Right cardiac atrium (tissue), 5 donors: ENCODE results near the gene MAP1B. TPM values are rescaled to one million over a fixed set of nuclear protein-coding genes. Genes with fewer than 3 reads are reported as not detected.
A peak's percentile ranks its signal among the peaks of the same experiment; 100 is the strongest.

Source experiments
- ATAC-seq, 2 donors: fragments of 200-7000 bp; cut with Tn5 transposase; one replicate each; pipeline versions ENCODE4 v1.8.0 to v1.9.1; 2020; ENCODE audit warnings: moderate library complexity in 2 of 2, mild to moderate bottlenecking in 1 of 2
- DNase-seq, 3 donors: peaks; one replicate each; pipeline ENCODE4 v3.0.0-alpha.2; 2020
- H3K27ac ChIP-seq: one replicate; pipeline ENCODE4 v1.5.1; 2013; ENCODE audit warnings: mild to moderate bottlenecking, low read length, control low read depth, moderate library complexity
- H3K27me3 ChIP-seq: one replicate; pipeline ENCODE4 v1.6.1; 2013; ENCODE audit not compliant: control insufficient read depth, insufficient read depth
- H3K4me1 ChIP-seq: one replicate; pipeline ENCODE4 v1.6.1; 2013; ENCODE audit warnings: low read length; ENCODE audit not compliant: control insufficient read depth, insufficient read depth
- H3K4me3 ChIP-seq: one replicate; pipeline ENCODE4 v1.5.1; 2013; ENCODE audit warnings: low read length, control low read depth
- H3K9me3 ChIP-seq: one replicate; pipeline ENCODE4 v1.6.1; 2013; ENCODE audit warnings: low read length; ENCODE audit not compliant: control insufficient read depth
- WGBS: extraction: QIAGEN DNeasy Blood & Tissue Kit; methylation state at CpG from one replicate; pipeline ENCODE4 v1.1.7; 2013; 5-methylcytosine and 5-hydroxymethylcytosine counted together
- intact Hi-C, 4 donors: fragments of 100-400 bp; cut with DNase I; formaldehyde crosslinking; loops; one replicate each; pipeline versions ENCODE4 v1.11.0 to v1.14.0; 2022 to 2023
- polyA plus RNA-seq: library from polyadenylated mRNA; stranded (reverse); fragments of 200-250 nt; gene quantifications from one replicate; pipeline ENCODE4 v1.2.3, GENCODE V29; 2013
- total RNA-seq, 4 donors: library from RNA; stranded (reverse); fragmentation: NEBNext Ultra II Directional; extraction: Animal tissue kit (Norgen Biotek cat#: 25700); gene quantifications; one replicate each; pipeline ENCODE4 v1.2.1, GENCODE V29; 2021
- donor health status: healthy with polysubstance abuse.
- donor health status: DM: no; HTN: yes; CAD: no.
- donor health status: DM: no; HTN: no; CAD: no.
- donor health status: DM: no; HTN: yes; CAD: no; lungs with severe emphysema.
- donor health status: DM: yes; HTN: yes; CAD: no.

Gene MAP1B
- total and polyA plus RNA-seq, 5 donors: 19.7 to 196 (median 94.9) TPM

DNA sequence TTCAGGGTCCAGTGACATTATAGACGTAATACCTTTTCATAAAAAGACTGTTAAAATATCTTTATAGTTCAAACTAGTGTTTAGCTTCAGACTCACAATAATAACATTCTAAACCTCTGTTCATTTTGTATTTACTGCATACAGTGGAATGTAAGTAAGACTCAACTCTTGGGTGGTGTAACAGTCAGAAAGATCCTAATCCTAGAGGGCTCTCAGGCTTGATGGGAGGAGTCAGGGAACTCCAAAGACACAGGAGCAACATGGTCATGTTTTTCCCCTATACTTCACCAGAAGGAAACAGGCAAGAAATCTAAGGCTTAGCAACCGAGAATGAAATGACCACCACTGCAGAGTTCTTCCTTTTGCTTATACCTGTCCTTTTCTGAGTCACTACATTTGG is 130.1 kb downstream of the MAP1B start:
- intact Hi-C loops: no loop called here
- H3K9me3 ChIP-seq: no peaks in the 10 kb centered on the region
- no peaks in the 10 kb centered on the region for H3K27me3 ChIP-seq
- WGBS: 100% methylated on average over 2 of the region's 2 CpGs
- no peak for DNase-seq
- H3K4me1 ChIP-seq: no peaks in the 10 kb centered on the region
- ATAC-seq: no peak
- no peak overlapping the region for H3K4me3 ChIP-seq
- H3K27ac ChIP-seq: no peak overlapping the region

DNA sequence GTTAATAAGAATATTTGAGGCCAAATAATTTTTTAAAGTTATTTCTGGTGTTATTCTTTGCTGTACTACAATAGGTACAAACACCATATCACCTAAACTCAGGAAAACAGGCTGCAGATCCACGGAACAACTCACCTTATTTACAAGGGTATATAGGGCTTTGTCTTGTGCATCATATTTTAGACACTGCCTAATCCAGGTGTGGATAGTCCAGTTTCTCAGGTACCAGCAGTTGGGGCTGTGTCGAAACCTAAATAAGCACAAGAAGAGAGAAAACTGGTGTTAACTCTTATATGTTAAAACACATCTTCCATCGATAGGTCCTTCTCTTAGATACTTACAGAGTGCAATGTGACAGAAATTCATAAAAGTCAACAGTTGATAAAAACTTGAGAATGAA is 130.6 kb downstream of the MAP1B start:
- Histone ChIP-seq H3K4me1 (no peaks in the 10 kb centered on the region), H3K27me3 (no peaks in the 10 kb centered on the region), H3K4me3 (no peak overlapping the region), H3K27ac (no peak overlapping the region), H3K9me3 (no peaks in the 10 kb centered on the region)
- DNase-seq (no peak), ATAC-seq (no peak)
- 100% methylated on average over 3 of the region's 3 CpGs for WGBS
- intact Hi-C loops: no loop called here

DNA sequence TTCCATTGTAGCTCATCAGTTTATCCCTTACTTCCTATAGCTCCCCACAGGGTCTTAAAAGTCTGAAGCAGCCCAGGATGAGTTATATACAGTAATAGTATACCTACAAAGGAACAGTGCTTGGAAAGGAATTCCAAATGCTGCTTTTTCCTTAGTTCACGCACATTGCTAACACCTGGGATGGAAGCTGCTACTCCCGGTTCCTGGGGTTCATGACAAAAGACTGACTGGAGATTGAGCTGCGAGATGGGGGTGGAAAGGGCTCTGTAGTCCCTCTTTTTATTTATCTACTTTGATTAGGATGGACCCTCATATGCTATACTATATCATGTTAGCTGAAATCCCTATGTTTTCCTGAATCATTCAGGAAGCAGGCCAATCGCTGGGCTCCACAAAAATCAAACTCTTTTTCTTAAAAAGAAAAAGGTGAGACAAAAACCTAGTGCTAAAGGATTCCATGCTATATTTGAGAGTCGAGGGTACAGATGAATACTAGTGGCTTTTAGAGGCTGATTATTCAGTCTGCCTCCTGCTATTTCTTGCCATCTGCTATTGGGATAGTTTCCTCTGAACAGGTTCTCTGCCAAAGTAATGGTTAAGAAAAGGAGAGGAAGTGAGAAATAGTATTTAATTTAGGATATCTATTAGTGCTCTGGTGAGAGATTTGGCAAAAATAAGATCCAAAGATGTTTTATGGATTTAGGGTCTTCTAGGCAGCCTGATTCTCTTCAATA is 131.6 kb downstream of the MAP1B start:
- WGBS: 93% methylated on average over 5 of the region's 5 CpGs
- intact Hi-C loops: no loop called here

GRCh38 chr5:72241346-72242003 is 134.2 kb downstream of the MAP1B start:
- WGBS: 72% methylated on average over 5 of the region's 5 CpGs
- Histone ChIP-seq H3K27me3 (no peaks in the 10 kb centered on the region), H3K4me3 (no peak overlapping the region), H3K4me1 (peaks cover 4% of the 10 kb centered on the region), H3K9me3 (no peaks in the 10 kb centered on the region), H3K27ac (no peak overlapping the region)
- no peak for ATAC-seq
- intact Hi-C loops: no loop called here
- DNase-seq: no peak

More for the DNA sequence above, 131.6 kb downstream of the MAP1B start:
- Histone ChIP-seq H3K9me3 (no peaks in the 10 kb centered on the region), H3K4me3 (no peak overlapping the region), H3K27me3 (no peaks in the 10 kb centered on the region), H3K27ac (no peak overlapping the region), H3K4me1 (no peaks in the 10 kb centered on the region)
- DNase-seq (no peak), ATAC-seq (no peak)

DNA sequence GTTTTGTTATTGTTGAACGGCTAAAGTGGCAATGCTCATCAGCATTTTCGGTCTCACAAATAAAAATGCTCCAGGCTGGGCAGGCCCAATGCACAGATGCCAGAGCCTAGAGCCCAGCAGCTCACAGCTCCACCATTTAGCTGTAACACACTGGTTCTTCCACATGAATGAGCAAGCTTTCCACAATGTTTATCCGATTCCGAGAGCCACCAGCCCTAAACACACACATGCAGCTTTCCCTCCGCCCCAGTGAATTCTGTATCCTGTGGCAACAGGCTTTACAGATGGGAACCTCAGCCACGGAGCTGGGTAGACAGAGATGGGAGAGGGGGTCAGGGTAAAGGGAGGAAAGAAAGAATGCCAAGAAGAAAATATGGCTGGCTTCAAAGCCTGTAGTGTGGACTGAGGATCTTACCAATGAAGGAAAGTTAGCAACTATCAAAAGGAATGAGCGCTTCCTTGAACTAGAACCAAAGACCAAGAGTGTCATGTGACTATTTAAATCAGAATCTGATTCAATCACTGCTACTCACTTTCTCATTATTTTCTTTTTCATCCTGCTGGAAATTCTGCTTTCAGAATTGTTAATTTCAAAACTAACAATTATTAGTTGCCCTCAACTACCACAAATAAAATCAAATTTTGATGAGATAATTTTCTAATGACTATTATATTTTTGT is 135.7 kb downstream of the MAP1B start:
- H3K9me3 ChIP-seq: no peaks in the 10 kb centered on the region
- 93% methylated on average over 7 of the region's 7 CpGs for WGBS
- intact Hi-C loops: no loop called here
- no peak overlapping the region for H3K27ac ChIP-seq
- H3K27me3 ChIP-seq: no peaks in the 10 kb centered on the region
- peaks cover 4% of the 10 kb centered on the region for H3K4me1 ChIP-seq
- no peak for ATAC-seq
- no peak overlapping the region for H3K4me3 ChIP-seq
- no peak for DNase-seq

DNA sequence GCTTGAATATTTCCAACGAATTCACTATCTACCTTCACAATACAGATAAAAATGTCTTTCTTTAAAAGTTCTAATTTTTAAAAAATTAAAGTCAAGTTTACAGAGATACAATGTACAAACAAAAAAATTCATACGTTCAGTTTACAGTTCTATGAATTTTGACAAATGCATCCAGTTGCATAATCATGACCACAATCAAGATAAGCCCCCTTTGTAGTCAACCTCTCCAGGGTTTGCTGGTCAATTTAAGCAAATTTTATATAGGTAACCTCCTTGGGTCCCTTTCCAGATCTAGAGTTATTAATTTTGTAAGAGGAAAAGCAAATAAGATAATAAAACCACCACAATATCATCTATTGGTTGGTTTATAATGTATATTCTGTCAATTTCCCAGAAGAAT is 136.4 kb downstream of the MAP1B start:
- H3K4me1 ChIP-seq: peaks cover 6% of the 10 kb centered on the region
- H3K4me3 ChIP-seq: no peak overlapping the region
- no peak for ATAC-seq
- H3K27ac ChIP-seq: no peak overlapping the region
- H3K9me3 ChIP-seq: no peaks in the 10 kb centered on the region
- intact Hi-C loops: no loop called here
- DNase-seq: no peak
- H3K27me3 ChIP-seq: no peaks in the 10 kb centered on the region
- 79% methylated on average over 2 of the region's 2 CpGs for WGBS

- Histone ChIP-seq H3K27me3 (no peaks in the 10 kb centered on the region), H3K4me3 (no peak overlapping the region), H3K4me1 (peaks cover 7% of the 10 kb centered on the region), H3K27ac (no peak overlapping the region), H3K9me3 (no peaks in the 10 kb centered on the region)
- intact Hi-C loops: no loop called here
- WGBS: 67% methylated on average over 2 of the region's 2 CpGs
- DNase-seq (no peak), ATAC-seq (peak; percentile 71 to 76)
Measured at GRCh38 chr5:72244862-72245371, 137.6 kb downstream of the MAP1B start.

DNA sequence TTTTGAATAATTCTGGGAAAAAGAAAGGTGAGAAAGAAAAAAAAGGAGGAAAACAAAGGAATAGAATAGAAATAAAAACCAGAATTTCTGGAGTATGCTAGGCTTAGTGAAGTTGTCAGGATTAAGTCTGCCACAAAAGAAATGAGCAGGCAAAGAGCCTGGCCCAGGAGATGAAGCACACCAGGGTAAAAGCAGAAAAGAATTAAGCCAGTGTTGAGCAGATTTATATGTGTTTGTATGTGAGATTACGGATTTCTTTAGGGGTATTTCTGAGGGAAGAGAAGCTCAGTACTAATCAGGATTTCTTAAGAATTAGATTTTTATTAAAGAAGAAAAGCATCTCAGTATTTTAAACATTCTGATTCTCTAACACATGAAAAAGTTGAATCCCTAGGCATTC is 138.3 kb downstream of the MAP1B start:
- H3K9me3 ChIP-seq: no peaks in the 10 kb centered on the region
- no peak for ATAC-seq
- H3K4me1 ChIP-seq: peaks cover 7% of the 10 kb centered on the region
- intact Hi-C loops: no loop called here
- H3K27ac ChIP-seq: peak overlapping the region; percentile 58
- H3K27me3 ChIP-seq: no peaks in the 10 kb centered on the region
- H3K4me3 ChIP-seq: no peak overlapping the region
- 88% methylated on average over 1 of the region's 1 CpG for WGBS
- no peak for DNase-seq

- no peaks in the 10 kb centered on the region for H3K9me3 ChIP-seq
- intact Hi-C loops: no loop called here
- 48% methylated on average over 3 of the region's 3 CpGs for WGBS
- DNase-seq: no peak
- H3K4me1 ChIP-seq: peaks cover 7% of the 10 kb centered on the region
- H3K27me3 ChIP-seq: no peaks in the 10 kb centered on the region
- H3K27ac ChIP-seq: peak overlapping the region; percentile 81
- H3K4me3 ChIP-seq: no peak overlapping the region
- peak; percentile 20 to 41 for ATAC-seq
Measured at GRCh38 chr5:72245951-72246532, 138.8 kb downstream of the MAP1B start.

- peak in 1 of 2 donors; percentile 50 for ATAC-seq
Measured at GRCh38 chr5:72246954-72247442, 139.7 kb downstream of the MAP1B start.

More at GRCh38 chr5:72246954-72247442, 139.7 kb downstream of the MAP1B start:
- Histone ChIP-seq H3K27me3 (no peaks in the 10 kb centered on the region), H3K27ac (no peak overlapping the region), H3K4me1 (peaks cover 11% of the 10 kb centered on the region), H3K9me3 (no peaks in the 10 kb centered on the region), H3K4me3 (no peak overlapping the region)
- intact Hi-C loops: no loop called here
- no peak for DNase-seq
- WGBS: 61% methylated on average over 4 of the region's 4 CpGs
